Stromal cell of bone marrow (primary cell): Measurements from ENCODE around the gene AKAP9.
"Not testable (repeated sequence)": the region's sequence is repeated elsewhere in the genome, so short reads cannot be mapped to it uniquely, and the experiment has no call there.

ENCODE experiments used
- DNase-seq: peaks from one replicate; pipeline ENCODE4 v3.0.0-alpha.2; 2012; ENCODE audit warnings: low read depth

The AKAP9 gene

GRCh38 chr7:92134271-92135051, 193.8 kb downstream of the AKAP9 start, which contains the start of gene CYP51A1:
Gene CYP51A1 (minus strand): TSS chr7:92134477. CDS start chr7:92134364, 113 bp downstream.
- DNase-seq = peak; percentile 85

DNA sequence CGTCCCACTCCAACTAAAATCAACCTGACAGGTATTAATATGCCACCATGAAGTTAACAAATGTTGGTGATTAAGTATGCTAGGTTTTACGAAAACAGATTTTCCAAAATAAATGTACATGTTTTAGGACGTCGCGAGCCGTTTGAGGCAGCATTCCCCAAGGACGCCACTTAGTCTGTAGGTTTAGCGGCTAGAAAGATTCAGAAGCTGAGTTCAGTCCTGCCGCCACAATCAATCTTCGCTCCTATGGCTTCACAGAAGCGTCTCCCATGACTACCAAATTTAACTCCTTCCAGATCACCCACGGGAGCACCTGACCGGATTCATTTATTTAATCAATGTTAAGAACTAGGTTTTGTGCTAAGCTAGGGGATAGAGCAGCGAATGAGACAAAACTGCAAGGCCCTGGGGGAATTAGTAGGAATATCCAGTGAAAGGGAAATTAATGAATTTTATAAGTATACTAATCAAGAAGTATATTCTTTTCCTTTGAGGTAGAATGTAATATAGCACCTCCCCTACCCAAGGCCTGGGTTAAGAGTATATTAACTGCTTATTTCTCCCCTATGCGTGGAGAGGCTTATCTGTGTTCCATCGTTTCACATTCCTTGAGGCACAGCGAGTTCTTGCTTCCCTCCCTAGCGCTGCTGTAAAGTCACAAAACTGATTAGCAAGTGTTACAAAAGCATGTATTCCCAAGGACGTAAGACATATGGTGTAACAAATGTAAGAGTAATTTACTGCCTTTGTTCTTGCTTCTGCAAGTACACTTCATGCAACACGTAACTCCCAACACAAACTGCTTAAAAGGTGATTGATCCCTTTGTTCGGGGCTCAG, 194.6 kb downstream of the AKAP9 start:
- DNase-seq = no peak

- no peak for DNase-seq
Measured at GRCh38 chr7:92137557-92137956, 196.9 kb downstream of the AKAP9 start.

DNA sequence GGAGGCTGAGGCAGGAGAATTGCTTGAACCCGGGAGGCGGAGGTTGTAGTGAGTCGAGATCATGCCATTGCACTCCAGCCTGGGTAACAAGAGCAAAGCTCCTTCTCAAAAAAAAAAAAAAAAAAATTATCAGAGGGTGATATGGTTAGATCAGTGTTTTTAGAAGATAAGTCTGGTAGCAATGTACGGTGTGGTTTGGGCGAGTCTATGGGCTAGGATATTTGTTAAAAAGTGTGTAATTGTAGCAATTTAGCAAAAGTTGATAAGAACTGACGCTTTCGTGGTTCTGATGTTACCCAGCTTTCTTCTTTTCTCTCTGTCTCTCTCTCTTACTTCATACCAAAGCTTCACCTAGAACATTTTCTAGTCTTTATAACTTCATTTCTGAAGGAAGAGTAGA, 200.5 kb downstream of the AKAP9 start:
- no peak for DNase-seq

GRCh38 chr7:92142791-92143190, 202.1 kb downstream of the AKAP9 start:
- DNase-seq = not testable (repeated sequence)

- not testable (repeated sequence) for DNase-seq
Measured at GRCh38 chr7:92143192-92143880, 202.7 kb downstream of the AKAP9 start.

DNA sequence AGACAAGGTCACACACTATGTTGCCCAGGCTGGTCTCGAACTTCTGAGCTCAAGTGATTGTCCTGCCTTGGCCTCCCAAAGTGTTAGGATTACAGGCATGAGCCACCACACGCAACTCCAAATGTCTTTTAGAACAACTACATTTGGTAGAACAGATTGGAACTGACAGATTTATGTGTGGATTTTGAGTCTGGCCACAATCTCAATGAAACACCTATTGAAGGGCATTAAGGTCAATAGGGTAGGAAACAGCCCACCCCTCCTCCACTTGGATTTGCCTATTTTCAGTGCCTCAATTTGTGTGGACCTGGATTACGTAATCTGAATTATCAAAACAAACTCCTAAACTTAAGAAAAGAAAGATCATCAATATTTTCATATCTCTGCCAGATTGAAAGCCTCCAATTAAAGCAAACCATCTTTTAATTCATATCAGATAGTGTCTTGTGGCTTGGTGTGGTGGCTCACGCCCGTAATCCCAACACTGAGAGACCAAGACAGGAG, 209.1 kb downstream of the AKAP9 start:
- DNase-seq = no peak

- DNase-seq = no peak
Measured at GRCh38 chr7:92150450-92151017, 209.9 kb downstream of the AKAP9 start.

- DNase-seq = no peak
Measured at GRCh38 chr7:92155108-92155739, 214.6 kb downstream of the AKAP9 start.

DNA sequence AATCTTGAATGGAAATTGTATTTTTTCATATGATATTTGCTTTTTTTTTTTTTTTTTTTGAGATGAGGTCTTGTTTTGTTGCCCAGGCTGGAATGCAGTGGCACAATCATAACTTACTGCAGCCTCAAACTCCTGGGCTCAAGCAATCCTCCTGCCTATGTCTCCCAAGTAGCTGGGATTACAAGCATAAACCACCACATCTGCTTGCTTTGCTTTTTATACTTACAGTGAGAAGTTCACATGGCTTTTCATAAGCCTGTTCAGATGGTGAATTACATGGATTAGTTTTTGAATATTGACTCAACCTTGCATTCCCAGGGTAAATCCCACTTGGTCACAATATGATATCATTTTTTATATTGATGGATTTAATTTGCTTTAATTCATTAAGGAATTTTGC, 216.3 kb downstream of the AKAP9 start:
- no peak for DNase-seq

DNA sequence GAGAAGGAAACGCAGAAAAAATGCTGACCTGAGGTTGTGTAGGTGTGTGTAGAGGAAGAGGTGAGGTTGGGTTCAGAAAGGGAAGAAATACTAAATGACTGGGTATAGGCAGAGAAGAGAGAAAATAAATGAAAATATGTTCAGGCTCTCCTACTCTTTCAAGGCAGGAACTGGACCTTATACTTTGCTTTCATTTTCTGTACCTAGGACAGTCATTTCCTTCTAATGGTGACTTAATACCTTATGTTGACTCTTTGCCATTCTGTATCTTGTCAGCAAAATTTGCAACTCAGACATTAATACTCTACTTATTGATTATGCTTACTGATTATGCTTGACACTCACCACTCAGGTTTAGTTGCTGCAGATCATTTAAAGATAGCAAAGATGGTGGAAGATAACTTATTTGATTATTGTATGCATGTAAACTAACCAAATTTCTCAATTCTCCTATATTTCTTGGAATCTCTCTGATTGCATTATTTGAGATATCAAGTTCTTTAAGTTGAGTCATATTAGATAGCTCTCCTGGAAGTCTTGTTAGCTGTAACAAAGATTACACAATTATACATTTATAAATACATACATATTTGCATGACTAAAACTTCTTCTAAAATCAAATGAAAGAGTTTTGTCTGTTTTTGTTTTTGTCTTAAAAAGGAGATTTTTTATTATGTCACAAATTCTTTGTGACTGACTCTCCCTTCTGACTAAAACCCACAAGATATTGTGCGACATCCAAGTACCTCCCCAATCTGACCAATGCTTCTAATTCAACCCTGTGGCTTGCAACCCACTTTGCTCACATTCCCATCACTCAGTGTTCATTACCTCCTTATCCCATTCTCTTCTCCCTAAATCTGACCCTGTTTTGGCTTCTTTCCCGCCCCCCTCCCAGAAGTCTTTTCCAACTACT, 218.3 kb downstream of the AKAP9 start:
- peak; percentile 94 for DNase-seq
